H9 (cell line): ENCODE results near the gene NRG3. TPM values are rescaled to one million over a fixed set of nuclear protein-coding genes. Genes with fewer than 3 reads are reported as not detected.

ENCODE experiments used
- DNase-seq: peaks from one replicate; pipeline ENCODE4 v3.0.0-alpha.2; 2017
- H2AFZ ChIP-seq: one replicate; pipeline ENCODE4 v1.6.1; 2013; ENCODE audit warnings: mild to moderate bottlenecking, low read length, control low read depth, moderate library complexity
- H2AK5ac ChIP-seq: 2 replicates; pipeline ENCODE4 v1.6.1; 2013; ENCODE audit warnings: low read length, control low read depth, mixed read lengths; ENCODE audit not compliant: insufficient read length
- H2BK120ac ChIP-seq: one replicate; pipeline ENCODE4 v1.6.1; 2013; ENCODE audit warnings: low read depth, mild to moderate bottlenecking, low read length, control low read depth, inconsistent platforms; ENCODE audit not compliant: poor library complexity, severe bottlenecking
- H2BK12ac ChIP-seq: 2 replicates; pipeline ENCODE4 v1.6.1; 2013; ENCODE audit warnings: low read length, control low read depth, mixed read lengths, low read depth; ENCODE audit not compliant: insufficient read length
- H2BK15ac ChIP-seq: 2 replicates; pipeline ENCODE4 v1.6.1; 2013; ENCODE audit warnings: low read depth, low read length, control low read depth
- H2BK20ac ChIP-seq: one replicate; pipeline ENCODE4 v1.6.1; 2013; ENCODE audit warnings: low read depth, mild to moderate bottlenecking, low read length, control low read depth, inconsistent platforms; ENCODE audit not compliant: poor library complexity, severe bottlenecking
- H2BK5ac ChIP-seq: 2 replicates; pipeline ENCODE4 v1.6.1; 2013; ENCODE audit warnings: low read length, control low read depth, mixed read lengths; ENCODE audit not compliant: insufficient read length
- H3K14ac ChIP-seq: 2 replicates; pipeline ENCODE4 v1.6.1; 2013; ENCODE audit warnings: low read length, control low read depth; ENCODE audit not compliant: insufficient read depth
- H3K18ac ChIP-seq: 2 replicates; pipeline ENCODE4 v1.6.1; 2013; ENCODE audit warnings: low read depth, mild to moderate bottlenecking, mixed read lengths, low read length, control low read depth; ENCODE audit not compliant: insufficient read length
- H3K23ac ChIP-seq: 2 replicates; pipeline ENCODE4 v1.6.1; 2013; ENCODE audit warnings: low read length, control low read depth, mixed read lengths, low read depth; ENCODE audit not compliant: insufficient read length
- H3K23me2 ChIP-seq: 2 replicates; pipeline ENCODE4 v1.6.1; 2013; ENCODE audit warnings: low read depth, mild to moderate bottlenecking, mixed read lengths, low read length, control low read depth; ENCODE audit not compliant: insufficient read length, poor library complexity, severe bottlenecking
- H3K27ac ChIP-seq: 2 replicates; pipeline ENCODE4 v1.5.1; 2013; ENCODE audit warnings: low read length, control low read depth, mixed read lengths, low read depth; ENCODE audit not compliant: insufficient read length
- H3K27me3 ChIP-seq: 2 replicates; pipeline ENCODE4 v1.6.1; 2013; ENCODE audit warnings: low read length, control low read depth, inconsistent platforms; ENCODE audit not compliant: insufficient read depth
- H3K4ac ChIP-seq: 2 replicates; pipeline ENCODE4 v1.6.1; 2013; ENCODE audit warnings: low read depth, mild to moderate bottlenecking, control low read depth, inconsistent platforms, low read length, moderate library complexity
- H3K4me1 ChIP-seq: 2 replicates; pipeline ENCODE4 v1.6.1; 2013; ENCODE audit warnings: low read length, control low read depth, inconsistent platforms; ENCODE audit not compliant: insufficient read depth
- H3K4me2 ChIP-seq: 2 replicates; pipeline ENCODE4 v1.6.1; 2013; ENCODE audit warnings: low read length, control low read depth, mixed read lengths; ENCODE audit not compliant: insufficient read length, insufficient read depth
- H3K56ac ChIP-seq: 2 replicates; pipeline ENCODE4 v1.6.1; 2013; ENCODE audit warnings: low read depth, mild to moderate bottlenecking, mixed read lengths, low read length, control low read depth; ENCODE audit not compliant: insufficient read length
- H3K79me1 ChIP-seq: 2 replicates; pipeline ENCODE4 v1.6.1; 2013; ENCODE audit warnings: low read depth, mild to moderate bottlenecking, moderate library complexity, low read length, control low read depth, inconsistent platforms; ENCODE audit not compliant: insufficient read depth, poor library complexity, severe bottlenecking
- H3K79me2 ChIP-seq: 2 replicates; pipeline ENCODE4 v1.6.1; 2013; ENCODE audit warnings: low read length, control low read depth, inconsistent platforms; ENCODE audit not compliant: insufficient read depth
- H3K9ac ChIP-seq: 2 replicates; pipeline ENCODE4 v1.6.1; 2013; ENCODE audit warnings: low read length, control low read depth, mixed read lengths; ENCODE audit not compliant: insufficient read length; ENCODE audit errors: extremely low read depth
- H3K9me3 ChIP-seq: one replicate; pipeline ENCODE4 v1.6.1; 2013; ENCODE audit warnings: low read depth, low read length, inconsistent platforms; ENCODE audit not compliant: control insufficient read depth
- H3T11ph ChIP-seq: one replicate; pipeline ENCODE4 v1.6.1; 2013; ENCODE audit warnings: mild to moderate bottlenecking, low read length, control low read depth, inconsistent platforms
- H4K20me1 ChIP-seq: one replicate; pipeline ENCODE4 v1.6.1; 2013; ENCODE audit not compliant: control insufficient read depth, insufficient read length, insufficient read depth
- H4K5ac ChIP-seq: 2 replicates; pipeline ENCODE4 v1.6.1; 2013; ENCODE audit warnings: low read depth, mild to moderate bottlenecking, mixed read lengths, low read length, control low read depth; ENCODE audit not compliant: insufficient read length
- H4K8ac ChIP-seq: replicated peaks from 2 replicates; pipeline ENCODE4 v1.6.1; 2013; ENCODE audit warnings: low read length, control low read depth, mixed read lengths, low read depth; ENCODE audit not compliant: insufficient read length
- H4K91ac ChIP-seq: 2 replicates; pipeline ENCODE4 v1.6.1; 2013; ENCODE audit warnings: low read depth, mild to moderate bottlenecking, moderate library complexity, mixed read lengths, low read length, control low read depth; ENCODE audit not compliant: insufficient read length
- H3K27ac Mint-ChIP-seq, 3 experiments: 2 replicates in 2 of 3; 3 replicates in 1 of 3; pipeline ENCODE4 v1.8.0; 2020 to 2021; ENCODE audit warnings: mixed read lengths in 3 of 3, mild to moderate bottlenecking in 1 of 3, moderate library complexity in 1 of 3
- H3K27me3 Mint-ChIP-seq: 2 replicates; pipeline ENCODE4 v1.8.0; 2021; ENCODE audit warnings: low read depth, mild to moderate bottlenecking, moderate library complexity, mixed read lengths
- H3K36me3 Mint-ChIP-seq, 3 experiments: 2 replicates in 2 of 3; 3 replicates in 1 of 3; pipeline ENCODE4 v1.8.0; 2020 to 2021; ENCODE audit warnings: low read depth in 3 of 3, mixed read lengths in 3 of 3; ENCODE audit not compliant: insufficient read depth in 1 of 3
- H3K4me1 Mint-ChIP-seq, 2 experiments: 2 replicates each; pipeline ENCODE4 v1.8.0; 2020; ENCODE audit warnings: mixed read lengths in 2 of 2
- H3K4me3 Mint-ChIP-seq, 2 experiments: 2 replicates in 1 of 2; 3 replicates in 1 of 2; pipeline ENCODE4 v1.8.0; 2020 to 2021; ENCODE audit warnings: mild to moderate bottlenecking in 2 of 2, mixed read lengths in 2 of 2, moderate library complexity in 1 of 2
- H3K9me3 Mint-ChIP-seq, 2 experiments: 2 replicates in 1 of 2; 3 replicates in 1 of 2; pipeline ENCODE4 v1.8.0; 2020; ENCODE audit warnings: mild to moderate bottlenecking in 2 of 2, mixed read lengths in 2 of 2, moderate library complexity in 1 of 2
- WGBS: extraction: QIAGEN DNeasy Blood & Tissue Kit; methylation state at CpG from one replicate; pipeline ENCODE4 v1.1.7; 2013; ENCODE audit warnings: missing lambda C conversion rate, low lambda C conversion rate, mixed read lengths; ENCODE audit not compliant: insufficient read length; ENCODE audit errors: extremely low coverage; 5-methylcytosine and 5-hydroxymethylcytosine counted together
- total RNA-seq: library from RNA; stranded (reverse); gene quantifications from 2 replicates; pipeline ENCODE4 v1.2.1, GENCODE V29; 2021
- TF ChIP-seq, protein P1 (sequence below): fragments of 200-600 bp; sonication (generic); conservative IDR thresholded peaks from 3 replicates; pipeline ENCODE4 v1.8.0; 2021; ENCODE audit warnings: antibody characterized with exemption, mild to moderate bottlenecking

NRG3 gene
- total RNA-seq, 1 experiment from 2014 or later: 1.6 TPM

GRCh38 chr10:82968533-82968932 is 1093.5 kb downstream of the NRG3 start:
- Histone ChIP-seq H3K9me3 (no peaks in the 10 kb centered on the region), H3K23ac (no peak overlapping the region), H3K4me2 (no peak overlapping the region), H3K14ac (no peak overlapping the region), H2BK120ac (no peak overlapping the region), H3K27ac (no peak overlapping the region), H2BK5ac (no peak overlapping the region), H2AFZ (no peak overlapping the region), H2BK12ac (no peak overlapping the region), H3K56ac (no peak overlapping the region), H3K23me2 (no peaks in the 10 kb centered on the region), H3K79me2 (no peaks in the 10 kb centered on the region), H3K18ac (no peak overlapping the region), H4K5ac (no peak overlapping the region), H3T11ph (no peak overlapping the region), H3K27me3 (no peaks in the 10 kb centered on the region), H2BK15ac (no peak overlapping the region), H3K9ac (no peak overlapping the region), H2AK5ac (no peak overlapping the region), H4K8ac (no peak overlapping the region), H4K20me1 (no peaks in the 10 kb centered on the region), H2BK20ac (no peak overlapping the region), H3K4ac (no peak overlapping the region), H3K4me1 (peaks cover 3% of the 10 kb centered on the region; the same call in 1 of the 2 replicates), H3K79me1 (no peaks in the 10 kb centered on the region), H4K91ac (no peak overlapping the region)
- peaks cover 12 to 18% of the 10 kb centered on the region in 2 experiments for H3K4me1 Mint-ChIP-seq
- H3K9me3 Mint-ChIP-seq: no peaks in the 10 kb centered on the region
- DNase-seq: no peak
- no peaks in the 10 kb centered on the region for H3K27me3 Mint-ChIP-seq
- H3K36me3 Mint-ChIP-seq: no peaks in the 10 kb centered on the region
- TF ChIP-seq, protein P1, sequence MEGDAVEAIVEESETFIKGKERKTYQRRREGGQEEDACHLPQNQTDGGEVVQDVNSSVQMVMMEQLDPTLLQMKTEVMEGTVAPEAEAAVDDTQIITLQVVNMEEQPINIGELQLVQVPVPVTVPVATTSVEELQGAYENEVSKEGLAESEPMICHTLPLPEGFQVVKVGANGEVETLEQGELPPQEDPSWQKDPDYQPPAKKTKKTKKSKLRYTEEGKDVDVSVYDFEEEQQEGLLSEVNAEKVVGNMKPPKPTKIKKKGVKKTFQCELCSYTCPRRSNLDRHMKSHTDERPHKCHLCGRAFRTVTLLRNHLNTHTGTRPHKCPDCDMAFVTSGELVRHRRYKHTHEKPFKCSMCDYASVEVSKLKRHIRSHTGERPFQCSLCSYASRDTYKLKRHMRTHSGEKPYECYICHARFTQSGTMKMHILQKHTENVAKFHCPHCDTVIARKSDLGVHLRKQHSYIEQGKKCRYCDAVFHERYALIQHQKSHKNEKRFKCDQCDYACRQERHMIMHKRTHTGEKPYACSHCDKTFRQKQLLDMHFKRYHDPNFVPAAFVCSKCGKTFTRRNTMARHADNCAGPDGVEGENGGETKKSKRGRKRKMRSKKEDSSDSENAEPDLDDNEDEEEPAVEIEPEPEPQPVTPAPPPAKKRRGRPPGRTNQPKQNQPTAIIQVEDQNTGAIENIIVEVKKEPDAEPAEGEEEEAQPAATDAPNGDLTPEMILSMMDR: no peak
- H3K4me3 Mint-ChIP-seq: no peak overlapping the region
- H3K27ac Mint-ChIP-seq: no peak overlapping the region
- WGBS: no CpG with 5 or more reads among the region's 5 CpGs
